GM19023 (cell line): ENCODE results near the gene MROH2A.

ENCODE experiments used
- ATAC-seq: cut with Tn5 transposase; IDR thresholded peaks from one replicate; pipeline ENCODE4 v1.9.1; 2021; ENCODE audit warnings: mild to moderate bottlenecking, moderate library complexity; ENCODE audit not compliant: unreplicated experiment

Gene MROH2A

DNA sequence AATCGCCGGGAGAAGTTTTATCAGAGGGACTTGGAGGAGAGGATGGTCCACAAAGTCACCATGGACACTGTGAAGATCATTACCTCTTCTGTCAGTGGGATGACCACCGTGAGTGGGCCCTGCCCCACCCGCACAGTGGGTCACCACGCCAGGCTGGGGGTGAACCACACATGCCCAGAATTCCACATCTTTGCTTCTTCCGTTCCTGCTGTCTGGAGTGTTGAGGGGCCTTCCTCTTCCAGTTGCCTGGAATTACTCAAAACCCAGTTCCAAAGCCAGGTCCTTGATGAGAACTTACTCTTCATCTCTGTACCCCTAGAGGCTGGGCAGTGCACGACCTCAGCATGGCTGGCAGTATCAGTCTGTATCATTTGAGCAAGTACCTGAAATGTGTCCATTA, 22.1 kb downstream of the MROH2A start:
- no peak for ATAC-seq

DNA sequence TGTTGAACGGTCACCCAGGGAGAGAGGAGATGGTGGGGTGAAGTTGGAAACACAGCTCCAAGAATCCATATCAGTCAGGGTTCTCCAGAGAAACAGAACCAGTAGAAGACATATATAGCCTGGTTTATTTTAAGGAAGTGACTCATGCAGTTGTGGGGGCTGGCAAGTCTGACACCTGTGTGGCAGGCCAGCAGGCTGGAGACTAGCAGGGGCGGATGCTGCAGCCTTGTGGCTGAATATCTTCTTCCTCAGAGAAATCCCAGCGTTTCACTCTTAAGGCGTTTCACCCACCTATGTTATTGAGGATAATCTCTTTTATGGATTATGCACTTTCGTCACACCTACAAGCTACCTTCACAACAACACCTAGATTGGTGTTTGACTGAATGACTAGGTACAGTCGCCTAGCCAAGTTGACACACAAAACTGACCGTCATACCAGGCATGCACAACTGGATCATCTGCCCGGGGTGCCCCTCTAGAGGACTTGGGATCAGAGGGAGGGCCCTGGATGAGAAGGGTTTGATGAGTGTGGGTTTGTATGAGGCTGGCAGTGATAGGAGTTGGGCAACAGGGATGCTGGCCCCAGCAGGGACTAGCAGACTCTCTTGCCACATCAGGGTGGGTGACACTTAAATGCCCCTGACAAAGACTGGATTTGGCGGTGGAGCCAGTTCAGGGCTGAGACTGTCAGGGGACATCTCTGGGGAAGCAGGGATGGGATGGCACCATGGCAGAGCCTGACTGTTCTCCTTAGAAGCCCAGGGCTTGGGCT, 23.4 kb downstream of the MROH2A start:
- ATAC-seq, result no peak

DNA sequence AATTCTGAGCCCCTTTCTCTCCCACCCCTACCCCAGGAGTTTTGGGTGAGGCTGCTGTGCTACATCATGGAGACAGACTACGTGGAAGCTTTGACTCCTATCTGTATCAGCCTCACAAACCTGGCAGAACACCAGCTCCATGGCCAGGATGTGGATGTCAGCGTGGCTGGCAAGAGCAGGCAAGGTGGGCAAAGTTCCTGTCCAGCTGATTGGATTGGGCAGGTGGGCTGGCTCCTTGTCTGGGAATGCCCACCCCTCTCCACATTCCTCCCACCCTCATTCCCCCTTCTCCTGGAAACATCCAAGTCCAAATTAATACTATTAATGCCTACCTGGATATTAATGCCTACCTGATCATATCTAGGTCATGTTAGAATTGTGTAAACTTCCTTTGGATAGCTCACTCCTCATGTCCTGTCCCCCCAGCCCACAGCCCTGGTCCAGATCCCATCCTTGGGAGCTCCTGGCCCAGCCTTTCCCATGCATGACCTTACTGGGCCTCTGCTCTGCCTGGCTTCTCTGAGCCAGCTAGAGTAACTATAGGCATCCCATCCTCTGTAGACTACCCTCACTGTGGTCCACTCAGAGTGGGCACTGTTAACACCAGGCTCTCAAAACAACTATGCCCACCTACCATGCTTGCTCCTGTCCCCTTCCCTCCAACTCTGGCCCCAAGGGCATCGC, 24.1 kb downstream of the MROH2A start:
- no peak for ATAC-seq

DNA sequence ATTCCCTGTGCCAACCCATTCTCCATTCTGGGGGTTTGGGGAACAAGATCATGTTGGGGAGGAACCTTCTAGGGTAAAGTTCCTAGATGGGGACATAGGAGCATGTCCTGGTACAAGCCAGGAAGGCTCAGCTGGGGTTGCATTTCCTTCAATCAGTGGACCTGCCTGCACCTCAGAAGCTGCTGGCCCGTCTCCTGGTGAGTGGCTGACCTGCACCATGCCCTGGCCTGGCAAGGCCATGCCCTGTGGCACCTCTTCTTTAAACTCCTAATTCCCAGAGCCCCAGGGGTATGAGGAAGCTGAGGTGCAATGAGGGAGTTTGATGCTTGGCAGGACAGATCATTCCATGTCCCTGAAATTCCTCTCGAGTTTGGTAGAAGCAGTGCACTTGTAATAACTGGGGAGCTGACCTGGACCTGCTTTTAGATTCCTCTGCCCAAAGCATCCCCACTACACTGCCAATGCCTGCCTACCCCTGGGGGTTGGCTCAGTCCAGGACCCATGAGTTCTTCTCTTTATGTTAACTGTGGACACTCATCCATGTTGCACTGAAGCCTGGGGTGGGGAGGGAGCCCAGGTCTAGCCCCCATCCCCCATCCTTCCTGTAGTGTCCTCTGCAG, 25.3 kb downstream of the MROH2A start:
- ATAC-seq, result no peak

DNA sequence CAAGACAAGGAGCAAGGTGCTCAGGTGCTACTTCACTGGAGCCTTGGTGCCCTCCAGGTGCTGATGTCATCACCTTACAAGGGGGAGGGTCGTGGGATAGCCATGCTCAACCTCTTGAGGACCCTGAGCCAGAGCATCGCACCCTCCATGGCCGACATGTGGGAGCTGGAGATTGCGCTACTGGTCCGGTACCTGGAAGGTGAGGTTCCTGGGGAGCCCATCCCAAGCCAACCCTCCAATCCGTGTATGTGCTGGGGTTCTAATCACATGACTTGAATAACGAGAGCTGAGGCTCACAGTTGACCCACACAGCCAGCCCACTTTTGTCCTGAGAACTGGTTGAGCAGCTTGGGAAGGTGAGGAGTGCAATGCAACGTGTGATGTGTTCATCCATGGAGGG, 25.9 kb downstream of the MROH2A start:
- no peak for ATAC-seq

DNA sequence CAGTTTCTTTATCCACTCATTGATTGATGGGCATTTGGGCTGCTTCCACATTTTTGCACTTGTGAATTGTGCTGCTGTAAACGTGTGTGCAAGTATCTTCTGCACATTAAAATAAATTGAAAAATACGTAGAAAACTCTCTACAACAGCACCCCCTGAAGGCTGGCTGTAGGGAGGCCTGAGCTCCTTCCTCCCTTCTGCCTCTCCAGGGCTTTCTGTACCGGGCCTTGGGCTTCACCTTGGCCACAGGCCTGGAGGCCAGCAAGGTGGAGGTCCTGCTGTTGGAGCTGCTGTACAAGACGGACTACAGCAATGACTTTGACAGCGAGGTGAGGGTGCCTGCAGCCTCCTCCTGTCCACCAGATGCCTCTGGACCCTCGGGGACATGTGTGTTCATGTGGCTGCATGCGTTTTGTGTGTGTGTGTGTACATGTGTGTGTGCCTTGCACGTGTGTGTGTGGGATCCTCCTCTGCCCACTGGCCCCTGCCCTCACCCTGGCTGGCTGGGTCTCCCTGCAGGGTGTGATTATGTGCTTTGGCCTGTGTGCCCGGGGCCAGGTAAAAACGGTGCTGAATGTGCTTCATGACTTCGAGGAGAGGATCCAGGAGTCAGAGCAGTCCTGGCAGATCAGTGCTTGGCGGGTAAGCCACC, 29.2 kb downstream of the MROH2A start:
- no peak for ATAC-seq

DNA sequence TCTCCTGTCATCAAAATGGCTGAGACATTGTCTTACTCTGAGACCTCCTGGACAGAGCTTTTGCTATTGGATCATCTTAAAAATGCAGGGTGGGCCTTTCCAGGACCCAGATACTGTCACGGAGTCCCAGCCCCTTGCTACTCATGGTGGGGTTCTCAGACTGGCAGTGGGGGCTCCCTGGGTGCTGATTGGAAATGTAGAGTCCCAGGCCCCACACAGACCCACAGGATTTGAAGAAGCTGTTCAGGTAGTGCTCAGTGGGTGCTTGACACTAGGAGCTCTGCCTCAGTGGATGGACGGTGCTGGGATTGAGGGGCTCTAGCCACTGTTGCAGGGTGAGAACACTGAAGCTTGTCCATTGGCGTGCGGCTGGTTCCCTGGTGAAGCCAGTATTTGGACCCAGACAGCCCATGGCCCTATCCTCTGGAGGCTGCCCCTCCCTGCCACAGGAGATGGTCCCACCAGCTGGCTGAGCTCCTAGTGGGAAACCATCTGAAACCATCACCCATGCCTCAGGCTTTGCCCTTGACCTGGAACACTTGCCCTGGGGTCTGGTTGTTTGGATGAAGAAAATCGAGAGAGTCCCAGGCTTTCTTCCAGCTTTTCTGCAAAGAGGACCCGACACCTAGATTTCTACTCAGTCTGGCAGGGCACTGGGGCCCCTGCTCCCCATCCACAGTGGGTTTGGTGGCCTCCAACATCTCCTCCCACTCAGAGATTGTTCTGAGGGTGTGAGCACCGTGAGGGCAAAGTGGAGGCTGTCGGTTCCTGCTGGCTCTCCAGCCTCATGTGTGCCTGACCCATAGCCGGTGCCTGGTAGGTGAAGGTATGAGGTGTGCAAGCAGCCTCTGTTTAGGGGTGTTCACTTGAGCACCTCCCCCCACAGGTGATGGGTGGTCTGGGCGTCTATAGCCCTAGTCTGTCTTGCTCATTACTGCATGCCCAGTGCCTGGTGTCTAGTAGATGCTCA, 30.1 kb downstream of the MROH2A start:
- no peak for ATAC-seq

DNA sequence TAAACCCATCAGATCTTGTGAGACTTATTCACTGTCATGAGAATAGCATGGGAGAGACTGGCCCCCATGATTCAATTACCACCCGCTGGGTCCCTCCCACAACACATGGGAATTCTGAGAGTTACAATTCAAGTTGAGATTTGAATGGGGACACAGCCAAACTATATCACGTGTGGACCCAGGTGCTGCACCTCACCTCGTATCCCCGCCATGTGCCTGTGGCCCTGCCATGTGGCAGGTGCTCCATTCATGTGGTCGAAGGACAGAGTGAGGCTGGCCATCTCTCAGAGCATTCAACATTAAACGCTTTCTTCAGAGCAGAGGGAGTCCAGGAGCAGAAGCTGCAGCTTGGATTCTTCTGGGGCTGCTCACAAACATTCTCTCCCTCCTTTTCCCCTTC, 32.3 kb downstream of the MROH2A start:
- ATAC-seq, result no peak

DNA sequence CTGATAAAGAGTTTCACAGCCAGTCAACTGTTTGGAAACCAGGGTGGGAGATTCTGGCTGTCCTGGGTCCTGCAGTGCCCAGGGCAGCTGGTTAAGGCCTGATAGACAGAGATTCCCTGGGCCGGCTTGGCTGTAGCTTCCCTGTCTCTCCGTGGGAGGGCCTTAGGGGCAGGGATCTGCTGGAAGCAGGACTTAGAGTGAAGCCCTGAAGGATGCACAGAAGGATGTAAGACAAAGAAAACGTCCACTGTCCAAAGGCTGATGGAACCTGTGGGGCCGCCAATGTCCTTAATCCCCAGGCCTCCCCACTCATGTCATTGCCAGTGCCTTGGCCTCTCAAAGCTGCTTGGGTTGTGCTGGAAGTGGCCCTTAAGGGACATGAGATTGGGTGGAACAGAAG, 33.0 kb downstream of the MROH2A start:
- no peak for ATAC-seq

DNA sequence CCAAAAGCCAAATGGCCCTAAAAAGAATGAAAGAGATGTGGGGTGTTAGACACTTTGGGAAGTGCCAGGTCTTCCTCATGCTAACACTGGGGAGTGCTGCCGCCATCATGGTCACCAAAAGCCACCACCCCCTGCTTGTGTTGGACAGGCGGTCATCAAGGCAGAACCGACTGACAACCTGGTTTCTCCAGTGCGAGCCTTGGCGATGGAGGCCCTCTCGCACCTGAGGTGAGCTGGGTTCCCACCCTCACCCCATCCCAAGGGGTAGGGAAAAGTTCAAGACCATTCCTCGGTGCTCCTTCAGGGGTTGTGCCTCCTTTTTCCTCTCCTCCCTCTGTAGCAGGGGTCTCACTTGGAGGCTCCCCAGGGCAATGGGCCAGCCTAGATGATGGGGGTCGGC, 33.6 kb downstream of the MROH2A start:
- ATAC-seq, result no peak

DNA sequence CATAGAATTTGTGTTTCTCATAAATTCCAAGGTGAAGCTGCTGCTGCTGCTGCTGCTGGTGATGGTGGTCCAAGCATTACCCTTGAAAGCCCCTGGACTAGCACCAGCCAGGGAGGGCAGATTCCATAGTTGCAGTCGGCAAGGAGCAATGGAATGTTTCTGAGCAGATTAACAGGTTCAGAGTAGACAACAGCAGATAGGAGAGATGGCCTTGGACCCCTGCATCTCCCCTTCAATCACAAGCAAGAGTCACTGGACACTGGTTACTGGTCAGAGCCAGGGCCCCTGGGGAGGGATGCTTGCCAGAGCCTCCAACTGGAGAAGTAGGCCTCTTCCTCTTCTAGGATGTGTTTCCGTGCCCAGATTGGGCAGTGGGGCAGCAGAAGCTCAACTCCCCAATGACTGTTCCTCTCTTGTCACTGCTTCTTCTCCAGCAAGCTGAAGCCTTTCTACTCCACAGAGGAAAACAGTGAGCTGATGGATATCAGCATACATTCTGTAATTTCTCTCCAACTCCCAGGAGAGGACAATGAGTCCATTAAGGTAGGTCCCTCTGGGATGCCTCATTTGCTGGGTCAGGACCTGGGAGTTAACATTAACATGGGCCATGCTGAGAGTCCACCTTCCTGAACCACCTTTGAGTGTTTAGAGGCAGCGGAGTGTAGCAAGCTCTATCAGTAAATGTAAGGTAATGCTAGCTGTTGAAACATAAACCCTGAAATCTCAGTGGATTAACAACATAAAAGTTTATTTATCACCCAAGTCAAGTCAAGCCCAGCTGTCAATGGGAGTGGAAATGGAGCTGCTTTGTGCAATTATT, 35.3 kb downstream of the MROH2A start:
- no peak for ATAC-seq

DNA sequence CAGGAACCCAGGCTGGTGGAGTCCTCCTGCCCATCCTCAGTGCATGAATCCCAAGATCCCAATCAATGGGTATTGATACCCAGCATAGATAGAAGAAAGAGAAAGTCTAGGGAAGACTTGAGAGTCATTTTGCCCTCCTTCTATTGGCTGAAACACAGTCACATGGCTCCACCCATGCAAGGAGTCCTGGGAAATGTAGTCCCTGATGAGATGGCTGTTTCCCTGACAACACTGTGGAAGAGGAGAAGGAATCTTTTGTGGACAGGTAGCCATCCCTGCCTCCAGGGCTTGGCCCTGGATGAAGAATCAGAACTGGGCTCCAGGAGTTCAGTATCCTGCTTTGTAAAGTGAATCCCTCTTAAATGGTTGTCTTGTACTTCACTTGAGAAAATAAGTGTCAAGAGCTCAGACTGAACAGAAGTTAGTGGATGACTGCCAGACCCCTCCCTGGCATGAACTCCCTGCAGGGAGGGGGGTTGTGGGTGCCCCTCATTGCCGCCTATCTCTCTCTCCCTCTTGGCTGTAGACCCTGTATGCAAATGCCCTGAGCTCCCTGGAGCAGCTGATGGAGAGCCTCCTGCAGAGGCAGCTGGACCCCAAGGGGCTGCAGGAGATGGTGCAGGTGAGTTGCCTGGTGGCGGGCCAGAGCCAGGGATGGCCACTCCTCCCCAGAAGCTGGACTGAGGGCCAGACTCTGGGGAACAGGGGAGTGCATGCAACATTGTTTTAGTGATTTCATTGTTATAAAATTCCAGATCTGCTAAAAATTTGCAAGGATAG, 36.1 kb downstream of the MROH2A start:
- no peak for ATAC-seq

DNA sequence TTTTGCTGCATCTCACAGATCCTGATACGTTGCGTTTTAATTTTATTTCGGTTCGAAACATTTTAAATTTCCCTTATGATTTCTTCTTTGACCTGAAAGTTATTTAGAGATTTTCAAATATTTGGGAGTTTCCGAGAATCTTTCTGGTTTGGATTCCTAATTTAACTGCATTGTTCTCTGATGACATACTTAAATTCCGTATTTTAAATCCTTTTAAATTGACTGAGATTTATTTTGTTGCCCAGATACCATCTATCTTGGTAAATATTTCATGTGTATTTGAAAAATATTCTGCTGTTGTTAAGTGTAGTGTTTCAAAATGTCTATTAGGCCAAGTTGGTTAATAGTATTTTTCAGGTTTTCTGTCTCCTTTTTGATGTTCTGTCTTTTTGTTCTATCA, 37.7 kb downstream of the MROH2A start:
- ATAC-seq, result no peak

DNA sequence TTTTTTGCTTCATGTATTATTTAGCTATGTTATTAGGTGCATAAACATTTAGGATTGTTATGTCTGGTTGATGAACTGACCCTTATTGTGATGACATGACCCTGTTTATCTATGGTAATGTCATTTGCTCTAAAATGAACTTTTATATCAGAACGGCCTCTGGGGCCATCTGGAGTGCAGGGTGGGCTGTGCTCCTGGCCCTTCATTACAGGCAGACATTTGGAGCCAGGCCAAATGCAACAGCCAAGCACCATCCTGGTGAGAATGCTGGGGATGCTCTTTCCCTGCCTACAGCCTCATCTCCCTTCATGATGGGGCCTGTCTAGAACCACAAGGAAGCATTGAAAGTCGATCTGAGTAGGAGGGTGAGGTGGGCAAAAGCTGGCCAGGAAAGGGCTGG, 38.2 kb downstream of the MROH2A start:
- no peak for ATAC-seq

DNA sequence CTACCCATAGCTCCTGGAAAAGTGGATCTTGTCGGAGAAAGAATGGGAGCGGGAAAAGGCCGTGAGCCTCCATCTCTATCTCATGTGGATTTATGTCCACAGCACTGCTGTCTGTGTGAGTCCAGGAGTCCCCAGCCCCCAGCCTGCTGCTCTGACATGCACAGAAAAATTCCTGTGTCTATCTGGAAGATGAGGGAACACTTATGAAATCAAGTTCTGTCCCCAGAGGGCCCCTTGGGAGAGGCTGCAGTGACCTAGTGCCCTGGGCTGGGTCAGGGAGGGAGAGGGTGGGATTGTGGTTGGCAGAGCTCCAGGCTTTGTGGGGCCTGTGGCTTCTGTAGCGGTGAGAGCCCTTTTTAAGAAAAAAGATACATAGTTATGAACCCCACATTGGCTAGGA, 38.6 kb downstream of the MROH2A start:
- no peak for ATAC-seq

DNA sequence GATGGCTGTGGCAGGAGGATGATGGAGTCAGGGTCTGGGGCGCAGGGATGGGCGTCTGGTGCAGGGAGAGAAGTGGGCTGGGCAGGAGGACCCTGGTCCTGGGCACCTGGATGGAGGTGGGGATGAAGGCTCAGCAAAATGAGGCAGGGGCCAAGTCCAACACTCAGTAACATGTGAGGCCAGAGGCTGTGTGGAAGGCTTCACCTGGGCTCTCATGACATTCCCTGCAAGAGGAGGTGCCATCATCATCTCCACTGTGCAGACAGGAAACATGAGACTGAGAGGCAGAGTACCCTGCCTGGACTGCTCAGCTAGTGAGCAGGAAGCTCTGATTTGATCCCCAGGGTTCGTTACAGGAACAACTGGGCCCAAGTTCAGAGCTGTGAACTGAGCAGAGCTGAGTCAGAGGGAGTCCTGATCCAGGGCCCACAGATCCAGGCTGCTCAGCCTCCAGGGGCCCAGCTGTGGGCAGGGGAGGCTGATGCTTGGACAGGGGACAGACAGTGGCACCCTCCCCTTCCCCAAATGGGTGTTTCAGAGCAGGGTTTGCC, 39.3 kb downstream of the MROH2A start:
- no peak for ATAC-seq

DNA sequence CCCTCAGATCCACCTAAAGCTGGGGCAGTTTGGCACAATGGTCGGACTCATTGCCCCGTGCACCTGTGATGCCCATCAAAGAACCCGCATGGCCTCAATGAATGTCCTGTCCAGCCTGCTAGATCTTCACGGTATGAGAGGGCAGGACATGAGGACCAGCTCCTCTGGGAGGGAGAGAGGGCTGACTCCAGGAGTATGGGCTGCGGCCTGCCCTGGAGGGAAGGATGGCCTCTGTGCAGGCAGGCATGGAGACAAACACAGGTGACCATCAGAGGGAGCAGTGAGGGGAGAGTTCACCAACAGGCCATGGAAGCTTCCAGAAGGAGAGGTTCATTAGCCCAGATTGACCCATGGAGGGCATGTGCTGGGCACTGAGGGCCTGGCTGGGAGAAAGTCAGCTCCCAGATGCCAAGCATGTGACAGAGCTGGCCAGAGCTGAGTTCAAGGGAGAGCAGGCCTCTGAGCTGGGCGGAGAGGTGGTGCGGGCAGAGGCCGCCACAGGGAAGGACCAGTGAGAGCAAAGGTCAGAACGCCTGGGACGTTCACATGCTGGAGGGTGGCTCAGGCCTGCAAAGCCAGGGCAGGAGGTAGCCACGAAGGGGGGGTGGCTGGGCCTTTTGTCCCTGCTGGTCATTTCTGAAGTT, 40.0 kb downstream of the MROH2A start:
- no peak for ATAC-seq
